GM06990 (cell line): ENCODE results near the gene MBNL2.

Experiments
- DNase-seq: peaks from one replicate; pipeline ENCODE4 v3.0.0-alpha.2; 2011; ENCODE audit not compliant: insufficient read length; ENCODE audit errors: extremely low read depth
- H3K27me3 ChIP-seq: replicated peaks from 2 replicates; pipeline ENCODE4 v1.6.0; 2011; ENCODE audit warnings: low read length; ENCODE audit not compliant: control insufficient read depth, insufficient read depth
- H3K36me3 ChIP-seq: 2 replicates; pipeline ENCODE4 v1.5.1; 2011; ENCODE audit warnings: low read length; ENCODE audit not compliant: control insufficient read depth, insufficient read depth
- H3K4me3 ChIP-seq: replicated peaks from 2 replicates; pipeline ENCODE4 v1.5.1; 2011; ENCODE audit warnings: low read depth, mild to moderate bottlenecking, control low read depth, low read length
- TF ChIP-seq, protein P1 (sequence below): IDR thresholded peaks from 2 replicates; pipeline ENCODE4 v1.5.1; 2011; ENCODE audit warnings: low read length, control low read depth, mild to moderate bottlenecking, inconsistent platforms; ENCODE audit not compliant: insufficient read depth, poor library complexity, severe bottlenecking

The MBNL2 gene

DNA sequence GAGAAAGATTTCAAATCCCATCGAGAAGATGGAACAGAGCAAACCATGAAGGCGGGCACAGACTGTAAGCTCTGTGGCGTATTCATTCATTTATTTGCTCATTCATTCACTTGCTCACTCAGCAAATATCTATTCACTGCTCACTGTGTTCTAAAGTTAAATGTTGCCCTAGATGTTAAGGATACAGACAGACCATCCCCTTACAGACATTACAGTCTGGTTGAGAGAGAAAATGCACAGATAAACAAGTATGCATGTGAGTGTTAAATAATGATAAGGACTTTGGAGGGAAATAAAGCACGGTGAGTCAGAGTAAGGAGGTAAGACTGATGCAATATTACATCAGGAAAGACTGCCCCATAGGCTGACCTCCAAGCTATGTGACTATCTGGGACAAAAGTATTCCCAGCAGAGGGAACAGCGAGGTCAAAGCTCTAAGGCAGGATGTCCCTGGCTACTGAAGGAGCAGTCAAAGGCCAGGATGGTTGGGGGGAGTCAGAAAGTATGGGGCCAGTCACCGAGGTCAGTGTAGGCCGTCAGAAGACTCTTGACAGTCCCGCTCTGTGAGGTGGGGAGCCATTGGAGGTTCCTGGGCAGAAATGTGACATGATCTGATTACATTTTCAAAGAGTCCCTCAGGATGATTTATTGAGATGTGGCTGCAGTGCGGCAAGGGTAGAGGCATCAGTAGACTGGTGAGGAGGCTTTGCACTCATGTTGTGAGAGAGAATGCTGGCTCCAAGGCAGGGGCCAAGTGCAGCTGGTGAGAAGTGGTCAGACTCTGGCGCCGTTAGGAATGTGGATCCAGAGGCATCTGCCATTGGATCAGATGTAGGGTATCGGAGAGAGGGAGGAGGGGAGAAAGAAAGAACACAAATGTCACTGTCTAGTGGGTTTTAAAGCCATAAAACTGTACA lies 37.9 kb downstream of the MBNL2 start:
- no peaks in the 10 kb centered on the region for H3K36me3 ChIP-seq
- no peak overlapping the region for H3K4me3 ChIP-seq
- TF ChIP-seq, protein P1, sequence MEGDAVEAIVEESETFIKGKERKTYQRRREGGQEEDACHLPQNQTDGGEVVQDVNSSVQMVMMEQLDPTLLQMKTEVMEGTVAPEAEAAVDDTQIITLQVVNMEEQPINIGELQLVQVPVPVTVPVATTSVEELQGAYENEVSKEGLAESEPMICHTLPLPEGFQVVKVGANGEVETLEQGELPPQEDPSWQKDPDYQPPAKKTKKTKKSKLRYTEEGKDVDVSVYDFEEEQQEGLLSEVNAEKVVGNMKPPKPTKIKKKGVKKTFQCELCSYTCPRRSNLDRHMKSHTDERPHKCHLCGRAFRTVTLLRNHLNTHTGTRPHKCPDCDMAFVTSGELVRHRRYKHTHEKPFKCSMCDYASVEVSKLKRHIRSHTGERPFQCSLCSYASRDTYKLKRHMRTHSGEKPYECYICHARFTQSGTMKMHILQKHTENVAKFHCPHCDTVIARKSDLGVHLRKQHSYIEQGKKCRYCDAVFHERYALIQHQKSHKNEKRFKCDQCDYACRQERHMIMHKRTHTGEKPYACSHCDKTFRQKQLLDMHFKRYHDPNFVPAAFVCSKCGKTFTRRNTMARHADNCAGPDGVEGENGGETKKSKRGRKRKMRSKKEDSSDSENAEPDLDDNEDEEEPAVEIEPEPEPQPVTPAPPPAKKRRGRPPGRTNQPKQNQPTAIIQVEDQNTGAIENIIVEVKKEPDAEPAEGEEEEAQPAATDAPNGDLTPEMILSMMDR: no peak
- no peak for DNase-seq
- no peaks in the 10 kb centered on the region for H3K27me3 ChIP-seq

GRCh38 chr13:97261254-97262005 lies 39.3 kb downstream of the MBNL2 start:
- DNase-seq: no peak
- no peaks in the 10 kb centered on the region for H3K27me3 ChIP-seq
- no peak overlapping the region for H3K4me3 ChIP-seq
- no peaks in the 10 kb centered on the region for H3K36me3 ChIP-seq
- TF ChIP-seq, protein P1: no peak

DNA sequence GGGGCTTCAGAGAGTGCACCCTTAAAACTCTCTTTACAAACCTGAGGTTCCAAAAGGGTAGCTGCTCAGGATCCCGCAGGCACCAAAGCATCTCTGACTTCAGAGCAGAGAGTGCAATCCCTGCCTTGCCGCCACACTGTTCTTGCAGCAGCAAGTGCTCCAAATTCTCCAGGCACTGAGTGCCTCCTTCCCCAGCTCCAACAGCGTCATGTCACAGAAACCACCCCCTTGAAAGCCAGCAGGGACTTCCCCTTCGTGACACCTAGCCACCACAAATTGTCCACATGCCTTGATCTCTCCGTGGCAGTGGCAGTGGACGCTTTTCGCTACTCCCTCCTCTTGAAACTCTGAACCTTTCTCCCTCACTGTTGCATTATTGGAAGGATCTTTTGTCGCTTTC lies 39.9 kb downstream of the MBNL2 start:
- H3K4me3 ChIP-seq: no peak overlapping the region
- H3K36me3 ChIP-seq: no peaks in the 10 kb centered on the region
- H3K27me3 ChIP-seq: no peaks in the 10 kb centered on the region
- TF ChIP-seq, protein P1: no peak
- no peak for DNase-seq

DNA sequence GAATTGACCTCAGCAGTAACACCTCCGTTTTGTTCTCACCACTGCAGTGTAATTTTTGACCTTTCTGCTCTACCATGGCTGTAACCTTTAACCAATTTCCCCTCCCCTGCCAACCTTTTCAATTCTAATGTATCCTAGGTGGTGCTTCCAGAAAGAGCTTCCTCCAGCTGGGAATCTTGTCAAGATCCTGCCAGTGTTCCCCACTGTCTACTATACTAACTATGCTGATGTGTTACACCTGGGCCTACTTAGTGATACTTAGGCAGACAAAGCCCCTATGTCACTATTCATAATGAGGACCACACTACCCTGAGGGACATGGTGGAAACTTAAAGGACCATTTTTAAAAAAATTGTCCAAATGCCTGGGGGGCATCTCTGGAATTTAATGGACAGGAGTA lies 41.0 kb downstream of the MBNL2 start:
- H3K27me3 ChIP-seq: no peaks in the 10 kb centered on the region
- no peak overlapping the region for H3K4me3 ChIP-seq
- TF ChIP-seq, protein P1: no peak
- no peaks in the 10 kb centered on the region for H3K36me3 ChIP-seq
- no peak for DNase-seq

DNA sequence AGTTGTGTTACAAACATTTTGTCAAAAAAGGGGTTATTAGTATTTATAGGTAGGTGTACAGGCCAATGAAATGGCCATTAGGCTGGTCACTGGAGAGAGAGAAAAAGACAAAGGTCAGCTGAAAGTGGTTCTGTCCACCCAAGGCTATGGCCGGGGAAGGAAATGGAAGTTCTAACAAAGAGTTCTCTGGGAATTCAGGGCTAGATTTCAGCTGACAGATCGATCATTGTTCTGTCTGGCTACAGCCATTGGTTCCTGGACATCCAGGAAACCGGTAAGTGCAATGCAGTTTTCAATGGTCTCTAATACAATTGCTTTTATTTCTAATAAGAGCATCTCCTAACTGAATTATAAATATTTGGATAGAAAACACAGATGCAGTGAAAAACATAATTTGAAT lies 42.5 kb downstream of the MBNL2 start:
- DNase-seq: no peak
- Histone ChIP-seq H3K36me3 (no peaks in the 10 kb centered on the region), H3K4me3 (no peak overlapping the region), H3K27me3 (no peaks in the 10 kb centered on the region)
- TF ChIP-seq, protein P1: no peak
